HepG2 (cell line): Measurements from ENCODE around the gene STAT5A. TPM values are rescaled to one million over a fixed set of nuclear protein-coding genes. Genes with fewer than 3 reads are reported as not detected.

ENCODE experiments used
- ATAC-seq: fragments of 200-7000 bp; cut with Tn5 transposase; 3 replicates; pipeline ENCODE4 v1.9.1; 2020; ENCODE audit warnings: mild to moderate bottlenecking, moderate library complexity
- BruUV-seq: library from RNA; stranded (reverse); fragments of 400-500 nt; replicated peaks from 2 replicates; lab custom pipeline; 2021; lab: Mats Ljungman, UMichigan
- CTCF ChIA-PET: fragments of 300-600 bp; formaldehyde crosslinking; extraction: SDS; loops from one replicate; lab custom pipeline; 2021; ENCODE audit warnings: low total read pairs, inconsistent platforms, low intra/inter-chr PET ratio; lab: Yijun Ruan, JAX
- POLR2A ChIA-PET: fragments of 350-600 bp; sonication (Branson Sonifier 250); formaldehyde crosslinking; loops from one replicate; lab custom pipeline; 2020; ENCODE audit warnings: antibody characterized with exemption, inconsistent platforms; lab: Yijun Ruan, JAX
- DNase-seq: peaks from one replicate; pipeline ENCODE4 v3.0.0-alpha.2; 2015; ENCODE audit warnings: low spot score
- FAIRE-seq: peaks from 3 replicates; lab custom pipeline; 2011; peaks lifted over from hg19 to GRCh38; lab: Jason Lieb, UNC
- H2AFZ ChIP-seq: one replicate; pipeline ENCODE4 v1.6.1; 2011; ENCODE audit warnings: low read length, inconsistent platforms
- H3K27ac ChIP-seq: fragments of 300-600 bp; 3 replicates; pipeline ENCODE4 v1.8.0; 2011; ENCODE audit warnings: mixed run types, mild to moderate bottlenecking, mixed read lengths, low read length, inconsistent platforms; ENCODE audit not compliant: insufficient read depth; ENCODE audit errors: extremely low read length
- H3K27me3 ChIP-seq, 2 experiments: fragments of 200-600 bp in 1 of 2; 2 replicates in 1 of 2; 3 replicates in 1 of 2; pipeline versions ENCODE4 v1.6.0 to v1.8.0; 2011; ENCODE audit warnings: low read length in 2 of 2, mild to moderate bottlenecking in 2 of 2, moderate library complexity in 2 of 2, inconsistent platforms in 1 of 2; ENCODE audit not compliant: insufficient read depth in 2 of 2, control insufficient read depth in 1 of 2
- H3K36me3 ChIP-seq, 2 experiments: fragments of 200-600 bp in 1 of 2; replicated peaks in 1 of 2; 2 replicates in 1 of 2; 3 replicates in 1 of 2; pipeline versions ENCODE4 v1.5.1 to v1.8.0; 2011; ENCODE audit warnings: low read length in 2 of 2, inconsistent platforms in 1 of 2; ENCODE audit not compliant: insufficient read depth in 2 of 2, control insufficient read depth in 1 of 2
- H3K4me1 ChIP-seq: 2 replicates; pipeline ENCODE4 v1.5.1; 2012; ENCODE audit warnings: low read length, inconsistent platforms; ENCODE audit not compliant: insufficient read depth
- H3K4me2 ChIP-seq: 2 replicates; pipeline ENCODE4 v1.6.0; 2011; ENCODE audit warnings: low read depth, low read length, inconsistent platforms
- H3K4me3 ChIP-seq, 3 experiments: fragments of 200-600 bp in 1 of 3; sonication (generic), shearing (Covaris generic) in 1 of 3; replicated peaks in 1 of 3; 2 replicates each; pipeline ENCODE4 v1.5.1; 2011 to 2016; ENCODE audit warnings: low read length in 3 of 3, inconsistent platforms in 2 of 3, low read depth in 2 of 3, mild to moderate bottlenecking in 2 of 3, control low read depth in 1 of 3, mixed read lengths in 1 of 3; ENCODE audit not compliant: insufficient read depth in 1 of 3
- H3K79me2 ChIP-seq: one replicate; pipeline ENCODE4 v1.6.1; 2011; ENCODE audit warnings: low read length, inconsistent platforms; ENCODE audit not compliant: insufficient read depth
- H3K9ac ChIP-seq: 2 replicates; pipeline ENCODE4 v1.6.0; 2011; ENCODE audit warnings: mild to moderate bottlenecking, low read depth, low read length, inconsistent platforms; ENCODE audit not compliant: insufficient read depth
- H3K9me3 ChIP-seq: 2 replicates; pipeline ENCODE4 v1.5.1; 2012; ENCODE audit warnings: mild to moderate bottlenecking, low read length
- H4K20me1 ChIP-seq: 2 replicates; pipeline ENCODE4 v1.6.0; 2011; ENCODE audit warnings: inconsistent platforms, mild to moderate bottlenecking, low read length, moderate library complexity; ENCODE audit not compliant: insufficient read depth
- ESRRA ChIP-seq: sonication (generic); formaldehyde crosslinking; IDR thresholded peaks from 2 replicates; pipeline ENCODE4 v1.5.1; 2020; ENCODE audit warnings: mild to moderate bottlenecking, low read depth, missing genetic modification reagents
- FOXM1 ChIP-seq: sonication (generic); formaldehyde crosslinking; IDR thresholded peaks from 2 replicates; pipeline ENCODE4 v1.5.0; 2020; ENCODE audit warnings: missing genetic modification reagents
- KDM5B ChIP-seq: sonication (generic); formaldehyde crosslinking; IDR thresholded peaks from 2 replicates; pipeline ENCODE4 v1.4.0; 2020; ENCODE audit warnings: missing genetic modification reagents, mild to moderate bottlenecking, borderline replicate concordance
- NR2C2 ChIP-seq: sonication (generic); formaldehyde crosslinking; IDR thresholded peaks from 2 replicates; pipeline ENCODE4 v1.4.0; 2020; ENCODE audit warnings: missing genetic modification reagents, mild to moderate bottlenecking, moderate library complexity, borderline replicate concordance
- POLR2G ChIP-seq: fragments of 200-400 bp; formaldehyde crosslinking; IDR thresholded peaks from 2 replicates; pipeline ENCODE4 v1.6.1; 2018; ENCODE audit warnings: mild to moderate bottlenecking, low read depth, low read length, moderate library complexity
- RFX5 ChIP-seq: IDR thresholded peaks from 2 replicates; pipeline ENCODE4 v1.6.1; 2011; ENCODE audit warnings: low read depth, low read length, improper control_type of control experiment
- SNAPC4 ChIP-seq: sonication (generic); formaldehyde crosslinking; IDR thresholded peaks from 2 replicates; pipeline ENCODE4 v1.4.0; 2020; ENCODE audit warnings: mild to moderate bottlenecking, missing genetic modification reagents
- SP2 ChIP-seq: sonication (generic); formaldehyde crosslinking; IDR thresholded peaks from 2 replicates; pipeline ENCODE4 v1.5.1; 2020; ENCODE audit warnings: mild to moderate bottlenecking, missing genetic modification reagents
- STAG1 ChIP-seq: sonication (generic); formaldehyde crosslinking; IDR thresholded peaks from 2 replicates; pipeline ENCODE4 v1.4.0; 2020; ENCODE audit warnings: missing genetic modification reagents
- TCF7L2 ChIP-seq: IDR thresholded peaks from 2 replicates; pipeline ENCODE4 v1.6.1; 2011; ENCODE audit warnings: mild to moderate bottlenecking, low read depth, low read length, moderate library complexity
- THAP8 ChIP-seq: sonication (generic); formaldehyde crosslinking; IDR thresholded peaks from 2 replicates; pipeline ENCODE4 v1.5.1; 2020; ENCODE audit warnings: missing genetic modification reagents, mild to moderate bottlenecking, borderline replicate concordance
- XBP1 ChIP-seq: sonication (generic); formaldehyde crosslinking; IDR thresholded peaks from 2 replicates; pipeline ENCODE4 v1.5.0; 2020; ENCODE audit warnings: missing genetic modification reagents
- ZBTB14 ChIP-seq: sonication (generic); formaldehyde crosslinking; IDR thresholded peaks from 2 replicates; pipeline ENCODE4 v1.4.0; 2020; ENCODE audit warnings: missing genetic modification reagents
- ZMYM4 ChIP-seq: sonication (generic); formaldehyde crosslinking; IDR thresholded peaks from 2 replicates; pipeline ENCODE4 v1.8.1; 2023; ENCODE audit warnings: mild to moderate bottlenecking, missing genetic modification reagents
- ZNF343 ChIP-seq: sonication (generic); formaldehyde crosslinking; IDR thresholded peaks from 2 replicates; pipeline ENCODE4 v1.4.0; 2020; ENCODE audit warnings: mild to moderate bottlenecking, missing genetic modification reagents
- ZNF598 ChIP-seq: sonication (generic); formaldehyde crosslinking; IDR thresholded peaks from 2 replicates; pipeline ENCODE4 v1.5.1; 2020; ENCODE audit warnings: mild to moderate bottlenecking, missing genetic modification reagents, borderline replicate concordance
- ZNF660 ChIP-seq: sonication (generic); formaldehyde crosslinking; IDR thresholded peaks from 2 replicates; pipeline ENCODE4 v1.5.1; 2020; ENCODE audit warnings: mild to moderate bottlenecking, low read depth, missing genetic modification reagents, borderline replicate concordance
- ZNF75D ChIP-seq: sonication (generic); formaldehyde crosslinking; IDR thresholded peaks from 2 replicates; pipeline ENCODE4 v1.8.1; 2023; ENCODE audit warnings: missing genetic modification reagents, mild to moderate bottlenecking, borderline replicate concordance
- WGBS: methylation state at CpG from one replicate; pipeline ENCODE4 v1.1.6; 2017; ENCODE audit warnings: low lambda C conversion rate; 5-methylcytosine and 5-hydroxymethylcytosine counted together
- in situ Hi-C: cut with HindIII; loops from 2 replicates; pipeline ENCODE4 v1.10.0; 2017; ENCODE audit warnings: low pct_unique_long_range_greater_than_20kb; ENCODE audit not compliant: extremely low pct_ligation_motif_present
- intact Hi-C: fragments of 100-400 bp; cut with micrococcal nuclease; formaldehyde crosslinking; loops from one replicate; pipeline ENCODE4 v1.10.0; 2022; ENCODE audit not compliant: unreplicated experiment
- polyA plus RNA-seq, 8 experiments: library from polyadenylated mRNA; depleted of rRNA in 3 of 8; stranded (reverse) in 7 of 8; unstranded in 1 of 8; fragments of >200 nt; fragmentation: Illumina TruSeq in 4 of 8; extraction: Trizol in 4 of 8; gene quantifications; 2 replicates each; pipeline versions ENCODE4 v1.2.1 to v1.2.3, GENCODE V29; 2011 to 2016; ENCODE audit warnings: low read depth in 4 of 8, missing spikeins in 1 of 8, mixed read lengths in 1 of 8; ENCODE audit not compliant: insufficient read depth in 1 of 8
- total RNA-seq, 5 experiments: library from RNA; depleted of rRNA; stranded (reverse); fragments of >200 nt; fragmentation: Illumina TruSeq; extraction: Trizol; gene quantifications; 2 replicates each; pipeline ENCODE4 v1.2.3, GENCODE V29; 2016; ENCODE audit warnings: low read depth in 1 of 5

Gene STAT5A
- total and polyA plus RNA-seq, 2 of the 13 experiments (the other 11 are each of a cell fraction or from before 2014, with no cell fraction given): 1.4 to 4.1 TPM

GRCh38 chr17:42315402-42316156 lies 27.3 kb downstream of the STAT5A start:
- Histone ChIP-seq H3K4me2 (no peak overlapping the region), H3K27me3 (no peaks in the 10 kb centered on the region), H3K36me3 (peaks cover 7 to 38% of the 10 kb centered on the region in 2 experiments; a peak in 4 of 5 replicates), H4K20me1 (no peaks in the 10 kb centered on the region), H3K27ac (no peak overlapping the region), H3K4me3 (no peak overlapping the region), H2AFZ (no peak overlapping the region), H3K79me2 (no peaks in the 10 kb centered on the region), H3K4me1 (peaks cover 73% of the 10 kb centered on the region), H3K9ac (no peak overlapping the region), H3K9me3 (no peaks in the 10 kb centered on the region)
- in situ Hi-C loops: no loop called here
- ATAC-seq (no peak), FAIRE-seq (no peak), DNase-seq (no peak)
- POLR2A ChIA-PET: interaction anchor here (1.3 kb wide), 1 partner anchor 73 kb away, joined by 4 read pairs; the partner anchor contains the start of gene STAT3
- no TSS peak for BruUV-seq
- CTCF ChIA-PET: no interaction called here
- intact Hi-C loops: no loop called here
- WGBS: 78% methylated on average over 9 of the region's 10 CpGs
- TF ChIP-seq RFX5 (no peak), ZNF598 (CRISPR knock-in tag) (no peak), XBP1 (CRISPR knock-in tag) (no peak), ZNF343 (CRISPR knock-in tag) (no peak), FOXM1 (CRISPR knock-in tag) (no peak), ZNF660 (CRISPR knock-in tag) (no peak), TCF7L2 (no peak), ZNF75D (no peak), POLR2G (no peak), SNAPC4 (CRISPR knock-in tag) (no peak), KDM5B (CRISPR knock-in tag) (no peak), NR2C2 (CRISPR knock-in tag) (peak; percentile 29; the same call in 1 of the 2 replicates), STAG1 (CRISPR knock-in tag) (no peak), ZBTB14 (CRISPR knock-in tag) (no peak), ZMYM4 (no peak), ESRRA (CRISPR knock-in tag) (0 out of 2 replicates have a peak, but pooled peaks have one; percentile 44), THAP8 (no peak), SP2 (CRISPR knock-in tag) (no peak)
